Vagina (tissue), 2 donors: ENCODE measurements around the gene SUSD6. TPM values are rescaled to one million over a fixed set of nuclear protein-coding genes. Genes with fewer than 3 reads are reported as not detected.

Source experiments
- DNase-seq, 2 donors: peaks; one replicate each; pipeline ENCODE4 v3.0.0-alpha.2; 2017; ENCODE audit errors: extremely low spot score in 2 of 2
- H3K27ac ChIP-seq: fragments of 200-600 bp; sonication (generic); one replicate; pipeline ENCODE4 v1.5.1; 2019
- H3K27me3 ChIP-seq: fragments of 200-600 bp; sonication (generic); one replicate; pipeline ENCODE4 v1.5.1; 2019
- H3K36me3 ChIP-seq, 2 donors: fragments of 200-600 bp; sonication (generic); one replicate each; pipeline ENCODE4 v1.5.1; 2017 to 2019
- H3K4me1 ChIP-seq: fragments of 200-600 bp; sonication (generic); one replicate; pipeline ENCODE4 v1.5.1; 2019
- H3K4me3 ChIP-seq, 2 donors: fragments of 200-600 bp; sonication (generic); 1 replicate in 1 of 2; 2 replicates in 1 of 2; pipeline ENCODE4 v1.5.1; 2016 to 2019
- H3K9me3 ChIP-seq: fragments of 200-600 bp; sonication (generic); one replicate; pipeline ENCODE4 v1.5.1; 2019
- CTCF ChIP-seq, 3 experiments: fragments of 450-650 bp in 2 of 3; fragments of 200-600 bp in 1 of 3; sonication (generic) in 1 of 3; IDR thresholded peaks; one replicate each; pipeline ENCODE4 v1.5.1; 2017 to 2019; ENCODE audit warnings: antibody characterized with exemption in 3 of 3, mild to moderate bottlenecking in 2 of 3, moderate library complexity in 2 of 3
- POLR2A ChIP-seq, 2 donors: fragments of 450-650 bp; IDR thresholded peaks; one replicate each; pipeline ENCODE4 v1.6.1; 2017; ENCODE audit warnings: antibody characterized with exemption in 2 of 2, mild to moderate bottlenecking in 2 of 2, moderate library complexity in 2 of 2
- POLR2AphosphoS5 ChIP-seq, 2 donors: sonication (generic); formaldehyde crosslinking; IDR thresholded peaks; one replicate each; pipeline ENCODE4 v1.9.0; 2017; ENCODE audit warnings: antibody characterized with exemption in 2 of 2, mild to moderate bottlenecking in 2 of 2, low read depth in 1 of 2; ENCODE audit not compliant: insufficient read depth in 1 of 2
- intact Hi-C: fragments of 100-400 bp; cut with DNase I; formaldehyde crosslinking; loops from one replicate; pipeline ENCODE4 v1.15.1; 2023
- total RNA-seq: library from RNA; depleted of rRNA; stranded (reverse); fragments of >200 nt; gene quantifications from one replicate; pipeline ENCODE4 v1.2.3, GENCODE V29; 2016

SUSD6 gene
- total RNA-seq, 1 donor from 2014 or later: 36.6 TPM

DNA sequence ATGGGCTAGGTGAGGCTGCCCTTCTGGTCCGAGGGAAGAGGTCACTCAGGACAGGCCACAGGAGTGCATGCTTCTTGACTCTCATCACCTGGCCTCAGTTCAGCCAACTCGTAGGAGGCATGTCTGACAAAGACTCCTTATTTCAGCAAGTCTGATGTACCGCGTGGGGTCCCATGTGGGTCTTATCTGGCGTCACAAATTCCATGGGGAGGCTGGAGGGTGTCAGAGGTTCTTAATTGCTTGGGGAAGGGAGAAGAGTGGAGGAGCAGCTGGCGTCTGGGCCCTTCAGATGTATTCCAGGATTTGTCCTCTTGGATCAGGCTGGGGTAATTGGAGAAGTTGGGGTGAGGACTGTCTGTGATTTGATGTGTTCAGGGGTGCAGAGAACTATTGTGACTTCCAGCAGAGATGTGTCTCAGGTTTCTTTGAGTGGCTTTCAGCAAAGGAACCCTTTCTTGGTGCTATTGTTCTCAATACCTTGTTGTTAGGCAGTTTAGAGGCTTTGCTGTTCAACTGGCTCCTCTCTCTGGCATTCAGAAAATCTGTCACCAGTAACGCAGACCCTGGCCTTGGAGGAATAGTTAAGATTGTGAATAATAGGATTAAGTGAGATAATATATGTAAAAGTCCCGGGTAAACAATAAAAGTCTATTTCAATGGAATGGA, 60.1 kb downstream of the SUSD6 start:
- H3K36me3 ChIP-seq: no peaks in the 10 kb centered on the region
- H3K27me3 ChIP-seq: peaks cover 3% of the 10 kb centered on the region
- no peak for TF ChIP-seq CTCF (IDR thresholded peaks at IDR 0.05)
- H3K4me3 ChIP-seq: no peak overlapping the region
- intact Hi-C loops: no loop called here
- DNase-seq: no peak
- peaks cover 60% of the 10 kb centered on the region for H3K4me1 ChIP-seq
- no peak overlapping the region for H3K27ac ChIP-seq
- no peaks in the 10 kb centered on the region for H3K9me3 ChIP-seq

DNA sequence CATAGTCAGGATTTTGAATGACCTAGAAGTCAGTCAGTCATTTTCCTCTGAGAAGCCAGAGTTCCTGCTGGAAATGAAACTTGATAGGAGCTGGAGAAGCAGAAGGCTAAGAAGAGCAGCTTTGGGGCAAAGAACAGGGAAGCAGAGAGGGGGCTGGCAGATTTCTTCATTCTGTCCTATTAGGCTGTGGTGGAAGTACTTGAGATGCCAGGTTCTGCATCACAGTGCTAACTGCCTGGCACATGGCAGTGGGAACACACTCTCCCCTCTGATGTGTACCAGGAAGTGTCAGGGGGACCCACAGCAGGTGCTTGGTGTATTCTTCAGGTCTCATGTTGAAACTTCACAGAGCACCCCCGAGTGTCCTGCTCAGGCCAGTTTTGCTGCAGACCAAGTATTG, 61.0 kb downstream of the SUSD6 start:
- Histone ChIP-seq H3K36me3 (no peaks in the 10 kb centered on the region), H3K4me1 (peaks cover 52% of the 10 kb centered on the region), H3K4me3 (no peak overlapping the region), H3K9me3 (no peaks in the 10 kb centered on the region), H3K27me3 (peaks cover 3% of the 10 kb centered on the region), H3K27ac (no peak overlapping the region)
- TF ChIP-seq POLR2A (IDR thresholded peaks at IDR 0.05) (no peak), CTCF (IDR thresholded peaks at IDR 0.05) (no peak), POLR2AphosphoS5 (IDR thresholded peaks at IDR 0.05; ENCODE audit: insufficient read depth in 1 of 2, low read depth in 1 of 2) (no peak)
- no peak for DNase-seq
- intact Hi-C loops: no loop called here

DNA sequence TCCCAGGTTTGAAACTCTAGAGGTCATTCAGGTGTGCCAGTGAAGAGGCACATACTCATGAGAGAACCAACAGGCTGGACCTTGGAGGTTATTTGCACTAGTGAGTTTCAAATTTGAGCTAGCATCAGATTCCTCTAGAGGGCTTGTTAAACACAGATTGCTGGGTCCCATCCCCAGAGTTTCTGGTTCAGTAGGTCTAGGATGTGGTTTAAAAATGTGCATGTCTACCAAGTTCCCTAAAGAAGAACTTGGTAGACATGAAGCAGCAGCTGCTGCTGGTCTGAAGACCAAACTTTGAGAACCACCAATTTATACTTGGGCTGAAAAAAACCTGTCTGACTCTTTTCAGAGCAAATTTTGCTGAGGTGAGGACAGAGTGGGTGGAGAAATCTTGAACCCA, 61.7 kb downstream of the SUSD6 start:
- H3K4me3 ChIP-seq: no peak overlapping the region
- DNase-seq: no peak
- H3K9me3 ChIP-seq: no peaks in the 10 kb centered on the region
- H3K27ac ChIP-seq: no peak overlapping the region
- TF ChIP-seq CTCF (IDR thresholded peaks at IDR 0.05): no peak
- no peak for TF ChIP-seq POLR2AphosphoS5 (IDR thresholded peaks at IDR 0.05; ENCODE audit: insufficient read depth in 1 of 2, low read depth in 1 of 2)
- TF ChIP-seq POLR2A (IDR thresholded peaks at IDR 0.05): no peak
- H3K4me1 ChIP-seq: peaks cover 50% of the 10 kb centered on the region
- no peaks in the 10 kb centered on the region for H3K36me3 ChIP-seq
- peaks cover 3% of the 10 kb centered on the region for H3K27me3 ChIP-seq
- intact Hi-C loops: no loop called here

DNA sequence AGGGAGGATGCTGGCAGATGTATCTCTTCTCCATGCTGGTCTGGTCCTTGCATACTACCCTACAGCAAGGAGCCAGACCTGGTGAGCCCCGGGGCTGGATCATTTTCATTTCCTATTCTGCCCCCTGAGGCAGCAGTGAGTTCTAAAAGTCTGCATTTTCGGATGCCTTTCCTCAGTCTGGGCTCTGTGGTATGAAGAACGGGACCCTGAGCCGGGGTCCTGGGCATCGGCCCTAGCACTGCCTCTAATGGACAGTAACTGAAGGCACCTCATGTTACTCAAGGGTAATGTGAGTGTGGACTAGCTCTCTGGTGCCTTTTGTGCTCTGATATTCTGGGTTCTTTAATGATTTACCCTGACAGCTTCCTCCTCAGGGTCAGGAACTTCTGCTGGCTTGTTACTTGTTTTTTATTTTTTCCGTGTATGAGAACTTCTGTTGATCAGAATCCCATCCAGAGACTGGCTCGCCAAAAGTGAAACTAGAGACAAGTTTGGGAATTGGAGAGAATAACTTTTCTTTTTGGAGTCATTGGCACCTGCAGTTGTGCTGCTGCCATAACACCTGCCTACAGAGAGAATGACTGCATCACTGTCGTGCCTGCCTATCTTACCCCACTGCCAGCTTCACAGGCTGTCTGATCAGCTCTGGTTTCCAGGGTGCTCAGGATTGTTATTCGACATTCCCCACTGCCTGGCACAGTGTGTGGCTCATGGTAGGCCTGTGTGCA, 62.3 kb downstream of the SUSD6 start:
- intact Hi-C loops: no loop called here
- TF ChIP-seq POLR2A (IDR thresholded peaks at IDR 0.05) (no peak), CTCF (IDR thresholded peaks at IDR 0.05) (no peak), POLR2AphosphoS5 (IDR thresholded peaks at IDR 0.05; ENCODE audit: insufficient read depth in 1 of 2, low read depth in 1 of 2) (no peak)
- no peak overlapping the region for H3K4me3 ChIP-seq
- no peak for DNase-seq
- H3K27me3 ChIP-seq: peaks cover 3% of the 10 kb centered on the region
- H3K9me3 ChIP-seq: no peaks in the 10 kb centered on the region
- H3K4me1 ChIP-seq: peaks cover 50% of the 10 kb centered on the region
- no peaks in the 10 kb centered on the region for H3K36me3 ChIP-seq
- peak overlapping the region; percentile 49 for H3K27ac ChIP-seq
